HepG2 (cell line): ENCODE measurements around the gene ISOC2.

Experiments used
- KAT2B ChIP-seq: fragments of 150-350 bp; IDR thresholded peaks from 2 replicates; pipeline ENCODE4 v1.6.1; 2014; ENCODE audit warnings: low read depth, low read length, borderline replicate concordance
- SIX4 ChIP-seq: sonication (generic); formaldehyde crosslinking; IDR thresholded peaks from 2 replicates; pipeline ENCODE4 v1.4.0; 2020; ENCODE audit warnings: missing genetic modification reagents
- TF ChIP-seq, protein P1 (sequence below): sonication (generic); formaldehyde crosslinking; IDR thresholded peaks from 2 replicates; pipeline ENCODE4 v1.5.0; 2020; ENCODE audit warnings: mild to moderate bottlenecking, missing genetic modification reagents, moderate library complexity

DNA sequence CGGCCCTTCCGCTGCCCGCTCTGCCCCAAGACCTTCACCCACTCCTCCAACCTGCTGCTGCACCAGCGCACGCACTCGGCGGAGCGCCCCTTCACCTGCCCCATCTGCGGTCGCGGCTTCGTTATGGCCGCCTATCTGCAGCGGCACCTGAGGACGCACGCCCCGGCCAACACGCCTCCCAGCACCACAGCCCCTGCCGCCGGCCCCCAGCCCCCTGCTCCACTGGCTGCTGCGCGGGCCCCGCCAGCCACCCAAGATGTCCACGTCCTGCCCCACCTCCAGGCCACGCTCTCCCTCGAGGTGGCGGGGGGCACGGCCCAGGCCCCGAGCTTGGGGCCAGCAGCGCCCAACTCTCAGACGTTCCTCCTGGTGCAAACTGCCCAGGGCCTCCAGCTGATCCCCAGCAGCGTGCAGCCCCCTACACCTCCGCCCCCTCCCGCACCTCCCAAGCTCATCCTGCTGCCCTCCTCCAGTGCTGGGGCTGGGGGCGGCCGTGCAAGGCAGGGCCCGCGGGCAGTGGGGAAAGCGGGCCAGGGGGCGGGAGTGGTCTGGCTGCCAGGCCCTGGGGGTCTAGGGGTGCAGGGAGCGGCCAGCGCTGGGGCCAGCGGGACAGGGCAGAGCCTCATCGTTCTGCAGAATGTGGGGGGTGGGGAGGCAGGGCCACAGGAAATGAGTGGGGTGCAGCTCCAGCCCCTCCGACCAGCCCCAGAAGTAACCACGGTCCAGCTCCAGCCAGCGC, 21.7 kb upstream of the ISOC2 start:
- no peak for TF ChIP-seq SIX4
- TF ChIP-seq, protein P1, sequence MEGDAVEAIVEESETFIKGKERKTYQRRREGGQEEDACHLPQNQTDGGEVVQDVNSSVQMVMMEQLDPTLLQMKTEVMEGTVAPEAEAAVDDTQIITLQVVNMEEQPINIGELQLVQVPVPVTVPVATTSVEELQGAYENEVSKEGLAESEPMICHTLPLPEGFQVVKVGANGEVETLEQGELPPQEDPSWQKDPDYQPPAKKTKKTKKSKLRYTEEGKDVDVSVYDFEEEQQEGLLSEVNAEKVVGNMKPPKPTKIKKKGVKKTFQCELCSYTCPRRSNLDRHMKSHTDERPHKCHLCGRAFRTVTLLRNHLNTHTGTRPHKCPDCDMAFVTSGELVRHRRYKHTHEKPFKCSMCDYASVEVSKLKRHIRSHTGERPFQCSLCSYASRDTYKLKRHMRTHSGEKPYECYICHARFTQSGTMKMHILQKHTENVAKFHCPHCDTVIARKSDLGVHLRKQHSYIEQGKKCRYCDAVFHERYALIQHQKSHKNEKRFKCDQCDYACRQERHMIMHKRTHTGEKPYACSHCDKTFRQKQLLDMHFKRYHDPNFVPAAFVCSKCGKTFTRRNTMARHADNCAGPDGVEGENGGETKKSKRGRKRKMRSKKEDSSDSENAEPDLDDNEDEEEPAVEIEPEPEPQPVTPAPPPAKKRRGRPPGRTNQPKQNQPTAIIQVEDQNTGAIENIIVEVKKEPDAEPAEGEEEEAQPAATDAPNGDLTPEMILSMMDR (CRISPR knock-in tag) = no peak
- TF ChIP-seq KAT2B = no peak
